ENCODE data around the gene PTGDR2.

The PTGDR2 gene

DNA sequence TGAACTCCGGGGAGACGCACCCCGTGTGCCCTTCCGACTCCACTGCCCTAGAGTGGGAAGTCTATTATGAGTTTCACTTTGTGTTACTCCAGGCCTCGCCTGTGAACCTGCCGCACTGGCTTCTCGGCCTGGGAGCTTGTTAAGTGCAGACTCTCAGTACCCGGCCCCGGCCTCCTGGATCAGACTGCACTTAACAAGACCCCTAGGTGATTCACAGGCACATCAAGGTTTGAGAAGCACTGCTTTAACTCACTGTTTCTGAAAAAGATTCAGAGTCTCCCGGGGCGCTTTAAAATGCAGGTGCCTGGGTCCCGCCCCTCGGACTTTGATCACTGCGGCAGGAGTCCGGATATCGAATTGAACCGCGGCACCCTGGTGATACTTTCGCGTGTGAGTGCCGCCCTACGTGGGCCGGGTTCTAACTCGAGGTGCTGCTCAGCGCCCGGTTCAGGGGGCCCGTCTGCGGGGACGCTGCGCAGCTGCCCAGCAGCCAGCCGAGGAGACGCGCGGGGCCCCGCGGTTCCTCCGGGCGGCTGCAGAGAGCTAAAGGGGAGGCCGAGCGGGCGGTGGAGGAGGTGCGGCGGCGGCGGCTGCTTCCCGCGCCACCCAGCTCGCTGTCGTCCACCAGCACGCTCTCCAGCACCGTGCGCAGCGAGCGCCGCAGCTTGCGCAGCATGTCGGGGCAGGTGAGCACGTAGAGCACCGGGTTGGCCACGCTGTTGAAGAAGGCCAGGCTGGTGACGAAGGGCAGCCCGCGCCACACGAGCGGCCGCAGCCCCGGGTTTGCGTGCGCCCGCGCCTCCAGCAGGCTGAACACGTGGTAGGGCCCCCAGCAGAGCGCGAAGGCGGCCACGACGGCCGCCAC, 3.4 kb downstream of the PTGDR2 start:
- no peak for DNase-seq (ENCODE audit: low read depth)
- TF ChIP-seq CTCF (conservative IDR thresholded peaks at IDR 0.05; ENCODE audit: control insufficient read depth, insufficient read depth, low read depth, low read length), result no peak
- H3K4me3 ChIP-seq (ENCODE audit: control insufficient read depth, low read depth, low read length), result no peak overlapping the region

- no peak for TF ChIP-seq CTCF (conservative IDR thresholded peaks at IDR 0.05; ENCODE audit: control insufficient read depth, insufficient read depth, low read depth, low read length)
- no peak overlapping the region for H3K4me3 ChIP-seq (ENCODE audit: control insufficient read depth, low read depth, low read length)
- no peak for DNase-seq (ENCODE audit: low read depth)
Measured at GRCh38 chr11:60851327-60852104, 4.2 kb downstream of the PTGDR2 start.

GRCh38 chr11:60849641-60850520, 5.9 kb downstream of the PTGDR2 start:
- DNase-seq (ENCODE audit: low read depth), result no peak
- TF ChIP-seq CTCF (conservative IDR thresholded peaks at IDR 0.05; ENCODE audit: control insufficient read depth, insufficient read depth, low read depth, low read length), result no peak
- H3K4me3 ChIP-seq (ENCODE audit: control insufficient read depth, low read depth, low read length), result no peak overlapping the region

GRCh38 chr11:60848714-60849151, 7.0 kb downstream of the PTGDR2 start:
- H3K4me3 ChIP-seq (ENCODE audit: control insufficient read depth, low read depth, low read length), result no peak overlapping the region
- TF ChIP-seq CTCF (conservative IDR thresholded peaks at IDR 0.05; ENCODE audit: control insufficient read depth, insufficient read depth, low read depth, low read length), result no peak
- DNase-seq (ENCODE audit: low read depth), result no peak

DNA sequence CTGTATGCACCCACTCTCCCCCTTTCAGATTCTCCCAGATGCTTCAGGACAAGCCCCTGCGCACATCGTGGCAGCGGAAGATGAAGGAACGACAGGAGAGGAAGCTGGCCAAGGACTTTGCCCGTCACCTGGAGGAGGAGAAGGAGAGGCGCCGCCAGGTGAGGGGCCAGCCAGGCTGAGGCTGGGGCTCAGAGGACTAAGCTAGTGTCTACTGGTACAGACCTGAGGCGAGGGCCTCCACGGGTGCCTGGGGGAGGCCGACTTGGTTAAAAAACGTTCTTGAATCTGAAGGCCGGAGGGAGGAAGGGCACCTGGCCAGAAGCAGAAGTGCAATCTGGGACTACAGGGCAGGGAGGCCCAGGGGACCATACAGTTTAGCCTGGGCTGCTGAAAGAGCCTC, 7.9 kb downstream of the PTGDR2 start:
- no peak overlapping the region for H3K4me3 ChIP-seq (ENCODE audit: control insufficient read depth, low read depth, low read length)
- no peak for TF ChIP-seq CTCF (conservative IDR thresholded peaks at IDR 0.05; ENCODE audit: control insufficient read depth, insufficient read depth, low read depth, low read length)
- DNase-seq (ENCODE audit: low read depth), result no peak

GRCh38 chr11:60847281-60847680, 8.5 kb downstream of the PTGDR2 start:
- peak; percentile 58 for DNase-seq (ENCODE audit: low read depth)
- H3K4me3 ChIP-seq (ENCODE audit: control insufficient read depth, low read depth, low read length), result no peak overlapping the region
- no peak for TF ChIP-seq CTCF (conservative IDR thresholded peaks at IDR 0.05; ENCODE audit: control insufficient read depth, insufficient read depth, low read depth, low read length)
